Measurements from ENCODE around the gene AMN.

DNA sequence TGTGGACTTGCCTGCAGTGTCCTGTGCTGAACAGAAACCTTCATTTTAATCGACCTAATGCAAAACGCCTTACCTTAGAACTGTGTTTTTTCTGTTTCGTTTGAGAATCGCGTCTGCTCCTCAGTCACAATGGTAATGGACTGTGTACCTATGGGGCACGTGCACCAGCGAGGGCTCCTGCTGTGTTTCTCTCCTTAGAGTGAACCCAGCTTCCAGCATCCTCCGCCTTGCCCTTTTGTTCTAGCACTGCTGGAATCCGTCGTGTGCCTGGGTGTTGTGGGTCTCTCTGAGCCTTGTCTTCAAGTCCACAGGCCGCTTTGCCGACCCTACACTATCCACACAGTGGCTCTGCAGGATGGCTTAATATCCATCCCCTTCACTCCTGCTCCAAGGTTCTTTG lies 3.6 kb downstream of the AMN start:
- TF ChIP-seq, protein P1, sequence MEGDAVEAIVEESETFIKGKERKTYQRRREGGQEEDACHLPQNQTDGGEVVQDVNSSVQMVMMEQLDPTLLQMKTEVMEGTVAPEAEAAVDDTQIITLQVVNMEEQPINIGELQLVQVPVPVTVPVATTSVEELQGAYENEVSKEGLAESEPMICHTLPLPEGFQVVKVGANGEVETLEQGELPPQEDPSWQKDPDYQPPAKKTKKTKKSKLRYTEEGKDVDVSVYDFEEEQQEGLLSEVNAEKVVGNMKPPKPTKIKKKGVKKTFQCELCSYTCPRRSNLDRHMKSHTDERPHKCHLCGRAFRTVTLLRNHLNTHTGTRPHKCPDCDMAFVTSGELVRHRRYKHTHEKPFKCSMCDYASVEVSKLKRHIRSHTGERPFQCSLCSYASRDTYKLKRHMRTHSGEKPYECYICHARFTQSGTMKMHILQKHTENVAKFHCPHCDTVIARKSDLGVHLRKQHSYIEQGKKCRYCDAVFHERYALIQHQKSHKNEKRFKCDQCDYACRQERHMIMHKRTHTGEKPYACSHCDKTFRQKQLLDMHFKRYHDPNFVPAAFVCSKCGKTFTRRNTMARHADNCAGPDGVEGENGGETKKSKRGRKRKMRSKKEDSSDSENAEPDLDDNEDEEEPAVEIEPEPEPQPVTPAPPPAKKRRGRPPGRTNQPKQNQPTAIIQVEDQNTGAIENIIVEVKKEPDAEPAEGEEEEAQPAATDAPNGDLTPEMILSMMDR (conservative IDR thresholded peaks at IDR 0.05; ENCODE audit: low read length): no peak
- no peak for TF ChIP-seq EZH2phosphoT487 (IDR thresholded peaks at IDR 0.05; ENCODE audit: borderline replicate concordance, low read depth, low read length)
